Measurements from ENCODE around the gene FOSL2.
"Not testable (repeated sequence)": the region's sequence is repeated elsewhere in the genome, so short reads cannot be mapped to it uniquely, and the experiment has no call there.

Gene FOSL2

GRCh38 chr2:28357948-28358667, 34.5 kb upstream of the FOSL2 start:
- peak; percentile 83 for DNase-seq

- DNase-seq = no peak
Observed at GRCh38 chr2:28358668-28359201, 33.9 kb upstream of the FOSL2 start.

- no peak for DNase-seq
Observed at GRCh38 chr2:28359222-28360057, 33.2 kb upstream of the FOSL2 start.

- DNase-seq = no peak
Observed at GRCh38 chr2:28360058-28360717, 32.5 kb upstream of the FOSL2 start.

- peak; percentile 23 for DNase-seq
Observed at GRCh38 chr2:28360718-28361293, 31.9 kb upstream of the FOSL2 start.

GRCh38 chr2:28361991-28362710, 30.5 kb upstream of the FOSL2 start:
- DNase-seq = no peak

GRCh38 chr2:28362991-28363521, 29.6 kb upstream of the FOSL2 start:
- no peak for DNase-seq

GRCh38 chr2:28363686-28364280, 28.9 kb upstream of the FOSL2 start:
- no peak for DNase-seq

GRCh38 chr2:28364610-28365009, 28.0 kb upstream of the FOSL2 start:
- no peak for DNase-seq

GRCh38 chr2:28365158-28365557, 27.5 kb upstream of the FOSL2 start:
- DNase-seq = no peak

GRCh38 chr2:28366149-28366495, 26.5 kb upstream of the FOSL2 start:
- DNase-seq = no peak

- no peak for DNase-seq
Observed at GRCh38 chr2:28366496-28367282, 26.0 kb upstream of the FOSL2 start.

GRCh38 chr2:28367667-28368356, 24.8 kb upstream of the FOSL2 start:
- no peak for DNase-seq

GRCh38 chr2:28368357-28368798, 24.3 kb upstream of the FOSL2 start:
- no peak for DNase-seq

- no peak for DNase-seq
Observed at GRCh38 chr2:28369358-28369757, 23.3 kb upstream of the FOSL2 start.

- DNase-seq = no peak
Observed at GRCh38 chr2:28370354-28370753, 22.3 kb upstream of the FOSL2 start.

GRCh38 chr2:28371728-28372127, 20.9 kb upstream of the FOSL2 start:
- not testable (repeated sequence) for DNase-seq

- DNase-seq = no peak
Observed at GRCh38 chr2:28373854-28374253, 18.8 kb upstream of the FOSL2 start.

GRCh38 chr2:28374331-28374730, 18.3 kb upstream of the FOSL2 start:
- no peak for DNase-seq

- DNase-seq = no peak
Observed at GRCh38 chr2:28375236-28375635, 17.4 kb upstream of the FOSL2 start.
